ENCODE measurements around the gene TMEM200B.
"Not testable (repeated sequence)": the region's sequence is repeated elsewhere in the genome, so short reads cannot be mapped to it uniquely, and the experiment has no call there.

The TMEM200B gene

GRCh38 chr1:29105822-29106221 is 17.9 kb downstream of the TMEM200B start:
- DNase-seq: no peak

- no peak for DNase-seq
Observed at GRCh38 chr1:29100487-29100886, 23.2 kb downstream of the TMEM200B start.

GRCh38 chr1:29099286-29099685 is 24.4 kb downstream of the TMEM200B start:
- DNase-seq: no peak

- no peak for DNase-seq
Observed at GRCh38 chr1:29096231-29096886, 27.3 kb downstream of the TMEM200B start.

- no peak for DNase-seq
Observed at GRCh38 chr1:29094954-29095353, 28.7 kb downstream of the TMEM200B start.

GRCh38 chr1:29094433-29094832 is 29.3 kb downstream of the TMEM200B start:
- DNase-seq: no peak

GRCh38 chr1:29092704-29093103 is 31.0 kb downstream of the TMEM200B start:
- DNase-seq: not testable (repeated sequence)

- DNase-seq: no peak
Observed at GRCh38 chr1:29090937-29091618, 32.6 kb downstream of the TMEM200B start.

- DNase-seq: no peak
Observed at GRCh38 chr1:29084196-29084521, 39.5 kb downstream of the TMEM200B start.

GRCh38 chr1:29083317-29084195 is 40.1 kb downstream of the TMEM200B start:
- no peak for DNase-seq

- no peak for DNase-seq
Observed at GRCh38 chr1:29082519-29082918, 41.2 kb downstream of the TMEM200B start.

- DNase-seq: no peak
Observed at GRCh38 chr1:29081201-29081600, 42.5 kb downstream of the TMEM200B start.

GRCh38 chr1:29079916-29080629 is 43.6 kb downstream of the TMEM200B start:
- DNase-seq: not testable (repeated sequence)

GRCh38 chr1:29077155-29077554 is 46.5 kb downstream of the TMEM200B start:
- DNase-seq: no peak

All from EL (cell line).